Bronchus fibroblast of lung (primary cell): ENCODE measurements around the gene RTP3. TPM values are rescaled to one million over a fixed set of nuclear protein-coding genes. Genes with fewer than 3 reads are reported as not detected.

Source experiments
- total RNA-seq: library from RNA; depleted of rRNA; stranded (reverse); fragments of >200 nt; gene quantifications from 2 replicates; pipeline ENCODE4 v1.2.3, GENCODE V29; 2015

RTP3 gene
- total RNA-seq, result not detected in 2 replicates

DNA sequence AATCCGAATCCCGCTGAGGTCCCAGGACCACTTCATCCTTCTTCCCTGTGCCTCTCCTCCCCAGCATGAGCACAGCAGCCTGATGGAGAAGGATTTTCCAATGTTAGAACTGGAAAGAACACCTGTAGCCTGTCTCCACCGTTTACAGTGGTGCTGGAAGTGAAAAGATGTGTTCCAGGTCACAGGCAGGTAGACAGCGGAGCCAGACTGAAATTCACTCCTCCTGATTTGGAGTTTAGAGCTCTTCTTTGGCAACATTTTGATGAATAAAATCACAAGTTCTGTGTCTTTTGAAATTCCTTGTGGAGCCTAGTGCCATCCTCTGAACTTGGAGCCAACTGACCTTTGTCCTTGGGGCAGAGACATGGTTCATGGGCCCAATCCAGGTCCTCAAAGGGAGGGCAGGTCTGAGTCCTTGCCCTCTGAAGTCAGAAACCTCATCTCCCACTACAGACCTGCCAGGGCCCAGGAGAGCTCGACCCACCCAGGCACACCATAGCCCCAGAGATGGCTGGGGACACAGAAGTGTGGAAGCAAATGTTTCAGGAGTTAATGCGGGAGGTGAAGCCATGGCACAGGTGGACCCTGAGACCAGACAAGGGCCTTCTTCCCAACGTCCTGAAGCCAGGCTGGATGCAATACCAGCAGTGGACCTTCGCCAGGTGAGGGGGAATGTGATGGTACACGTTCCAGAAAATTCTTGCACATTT lies at the start of gene RTP3:
Gene RTP3, plus strand, starts transcription at position 421 of the 710 bp plus-strand sequence. Its CDS starts 87 bp downstream, at position 508.

DNA sequence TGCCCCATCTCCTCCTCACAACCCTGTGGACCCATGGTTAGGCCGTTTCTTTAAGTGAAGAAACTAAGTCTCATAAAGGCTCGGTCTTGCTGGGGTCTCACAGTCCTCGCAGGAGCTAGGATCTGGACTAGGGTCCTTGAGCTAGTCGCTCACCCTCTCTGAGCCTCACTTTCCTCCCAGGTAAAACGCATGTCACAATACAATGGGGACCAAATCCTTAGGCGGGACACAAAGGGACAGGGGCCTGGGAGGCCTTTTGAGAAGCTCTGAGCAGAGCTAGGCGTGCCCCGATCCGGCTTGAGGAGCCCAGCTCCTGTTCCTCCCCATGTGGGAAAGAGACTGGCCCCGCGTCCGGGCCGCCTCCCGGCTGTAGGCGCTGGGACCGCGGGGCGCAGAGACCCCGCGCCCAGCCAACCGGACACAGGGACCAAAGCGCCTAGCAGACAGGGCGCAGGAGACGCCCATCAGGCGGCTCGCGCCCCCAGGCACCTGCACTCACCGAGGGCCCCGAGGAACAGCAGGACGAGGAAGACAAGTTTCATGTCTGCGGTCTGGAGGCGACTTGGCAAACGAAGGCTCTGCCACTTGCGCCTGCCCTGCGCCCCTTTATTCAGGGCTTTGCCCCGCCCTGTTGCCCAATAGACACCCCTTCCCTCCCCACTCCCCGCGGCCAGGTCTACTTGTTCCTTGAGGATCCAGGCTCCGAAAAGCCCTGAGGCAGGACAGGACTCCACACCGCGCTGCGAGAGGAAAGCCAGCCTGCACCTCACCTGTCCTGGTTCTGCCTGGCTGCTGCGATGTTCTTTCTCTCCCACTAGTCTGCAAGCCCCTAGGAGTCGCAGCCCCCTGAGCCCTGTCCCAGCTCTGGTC lies 33.2 kb upstream of the RTP3 start, which contains the start of gene LTF:
Gene LTF, minus strand, starts transcription at position 580 of the 870 bp plus-strand sequence. Its CDS starts 38 bp downstream, at position 542.

Other genes with a start within 250 kb of the RTP3 start
- not detected in 2 replicates for gene CCR2, start 143.9 kb upstream of the RTP3 start, total RNA-seq
- gene CCR5, start 127.0 kb upstream of the RTP3 start, total RNA-seq, result not detected in 2 replicates
- 0.45 TPM in 1 of 2 replicates, not detected in the other for gene CCRL2, start 90.7 kb upstream of the RTP3 start, total RNA-seq
- gene LTF, start 33.1 kb upstream of the RTP3 start, total RNA-seq, result not detected in 2 replicates
- under 0.01 TPM in 2 replicates for gene LRRC2, start 68.3 kb downstream of the RTP3 start, total RNA-seq
- not detected in 2 replicates for gene FAM240A, start 114.5 kb downstream of the RTP3 start, total RNA-seq
- 0.15 and 0.17 TPM in 2 replicates for gene ALS2CL, start 195.7 kb downstream of the RTP3 start, total RNA-seq
- not detected in 2 replicates for gene TMIE, start 203.4 kb downstream of the RTP3 start, total RNA-seq
- gene PRSS50, start 219.9 kb downstream of the RTP3 start, total RNA-seq, result not detected in 2 replicates